CD14-positive monocyte (primary cell): Measurements from ENCODE around the gene NOP56. TPM values are rescaled to one million over a fixed set of nuclear protein-coding genes. Genes with fewer than 3 reads are reported as not detected.

ENCODE experiments used
- DNase-seq, 3 donors: peaks; one replicate each; pipeline ENCODE4 v3.0.0-alpha.2; 2011 to 2022
- H2AFZ ChIP-seq: 2 replicates; pipeline ENCODE4 v1.6.0; 2012; ENCODE audit warnings: mild to moderate bottlenecking, low read depth, low read length, inconsistent platforms; ENCODE audit not compliant: insufficient read depth, poor library complexity, severe bottlenecking
- H3K27ac ChIP-seq, 2 donors: 1 replicate in 1 of 2; 2 replicates in 1 of 2; pipeline ENCODE4 v1.5.1; 2012 to 2013; ENCODE audit warnings: low read length in 2 of 2, control low read depth in 1 of 2, inconsistent platforms in 1 of 2, low read depth in 1 of 2, mild to moderate bottlenecking in 1 of 2
- H3K27me3 ChIP-seq, 2 donors: one replicate each; pipeline versions ENCODE4 v1.6.0 to v1.6.1; 2011 to 2013; ENCODE audit warnings: low read length in 2 of 2; ENCODE audit not compliant: control insufficient read depth in 2 of 2, insufficient read depth in 2 of 2
- H3K36me3 ChIP-seq, 2 donors: replicated peaks in 1 of 2; 1 replicate in 1 of 2; 2 replicates in 1 of 2; pipeline versions ENCODE4 v1.5.1 to v1.6.1; 2012 to 2013; ENCODE audit warnings: low read length in 2 of 2, control low read depth in 1 of 2, inconsistent platforms in 1 of 2, mild to moderate bottlenecking in 1 of 2; ENCODE audit not compliant: insufficient read depth in 2 of 2, control insufficient read depth in 1 of 2
- H3K4me1 ChIP-seq, 2 donors: 1 replicate in 1 of 2; 2 replicates in 1 of 2; pipeline versions ENCODE4 v1.5.1 to v1.6.1; 2012 to 2013; ENCODE audit warnings: low read length in 2 of 2, control low read depth in 1 of 2, inconsistent platforms in 1 of 2, mild to moderate bottlenecking in 1 of 2, moderate library complexity in 1 of 2; ENCODE audit not compliant: insufficient read depth in 2 of 2, control insufficient read depth in 1 of 2
- H3K4me2 ChIP-seq: replicated peaks from 2 replicates; pipeline ENCODE3; 2012; ENCODE audit warnings: low read length, moderate library complexity, mild to moderate bottlenecking; ENCODE audit not compliant: poor library complexity, severe bottlenecking; ENCODE audit errors: extremely low read depth
- H3K4me3 ChIP-seq, 3 experiments: fragments of 200-600 bp in 1 of 3; sonication (generic) in 1 of 3; replicated peaks in 1 of 3; 1 replicate in 2 of 3; 2 replicates in 1 of 3; pipeline ENCODE4 v1.5.1; 2011 to 2013; ENCODE audit warnings: low read length in 3 of 3, mild to moderate bottlenecking in 3 of 3, control low read depth in 2 of 3, low read depth in 2 of 3, inconsistent platforms in 1 of 3, moderate library complexity in 1 of 3
- H3K79me2 ChIP-seq: 2 replicates; pipeline ENCODE4 v1.6.0; 2012; ENCODE audit warnings: mild to moderate bottlenecking, control low read depth, inconsistent platforms, low read length, moderate library complexity; ENCODE audit not compliant: insufficient read depth
- H3K9ac ChIP-seq: 2 replicates; pipeline ENCODE4 v1.6.0; 2017; ENCODE audit warnings: low read length, mild to moderate bottlenecking; ENCODE audit not compliant: insufficient read depth, poor library complexity, severe bottlenecking
- H3K9me3 ChIP-seq, 2 donors: replicated peaks in 1 of 2; 1 replicate in 1 of 2; 2 replicates in 1 of 2; pipeline versions ENCODE4 v1.5.1 to v1.6.1; 2012 to 2013; ENCODE audit warnings: low read length in 2 of 2, control low read depth in 1 of 2; ENCODE audit not compliant: control insufficient read depth in 1 of 2, insufficient read depth in 1 of 2
- H4K20me1 ChIP-seq: 2 replicates; pipeline ENCODE4 v1.6.0; 2012; ENCODE audit warnings: mild to moderate bottlenecking, low read length, control low read depth, moderate library complexity; ENCODE audit not compliant: insufficient read depth
- H3K27ac Mint-ChIP-seq, 7 donors: one replicate each; pipeline ENCODE4 v1.8.0; 2020; ENCODE audit warnings: mild to moderate bottlenecking in 7 of 7, mixed read lengths in 7 of 7, moderate library complexity in 6 of 7, inconsistent platforms in 2 of 7
- H3K27me3 Mint-ChIP-seq, 3 donors: one replicate each; pipeline ENCODE4 v1.8.0; 2021 to 2022; ENCODE audit warnings: low read depth in 3 of 3, mild to moderate bottlenecking in 3 of 3, mixed read lengths in 3 of 3, moderate library complexity in 3 of 3, inconsistent platforms in 1 of 3
- H3K36me3 Mint-ChIP-seq, 2 donors: one replicate each; pipeline ENCODE4 v1.8.0; 2020; ENCODE audit warnings: mixed read lengths in 2 of 2, inconsistent platforms in 1 of 2, mild to moderate bottlenecking in 1 of 2
- H3K4me1 Mint-ChIP-seq: one replicate; pipeline ENCODE4 v1.8.0; 2020; ENCODE audit warnings: mild to moderate bottlenecking, mixed read lengths
- H3K4me3 Mint-ChIP-seq, 2 donors: one replicate each; pipeline ENCODE4 v1.8.0; 2020; ENCODE audit warnings: mild to moderate bottlenecking in 2 of 2, mixed read lengths in 2 of 2, moderate library complexity in 1 of 2
- H3K9me3 Mint-ChIP-seq, 7 donors: one replicate each; pipeline ENCODE4 v1.8.0; 2020 to 2022; ENCODE audit warnings: mixed read lengths in 7 of 7, mild to moderate bottlenecking in 6 of 7, moderate library complexity in 6 of 7, inconsistent platforms in 2 of 7
- CTCF ChIP-seq: fragments of 200-600 bp; IDR thresholded peaks from one replicate; pipeline ENCODE4 v1.8.0; 2022; ENCODE audit warnings: antibody characterized with exemption, mild to moderate bottlenecking
- WGBS: methylation state at CpG from one replicate; pipeline ENCODE4 v1.1.5; 2013; ENCODE audit warnings: missing lambda C conversion rate; ENCODE audit not compliant: insufficient coverage; 5-methylcytosine and 5-hydroxymethylcytosine counted together
- intact Hi-C, 2 donors: fragments of 100-400 bp; cut with micrococcal nuclease; formaldehyde crosslinking; loops; one replicate each; pipeline versions ENCODE4 v1.15.0 to v1.15.1; 2023
- polyA plus RNA-seq, 3 donors: library from polyadenylated mRNA; depleted of rRNA in 1 of 3; unstranded in 2 of 3; stranded (reverse) in 1 of 3; fragments of 300-500 nt in 2 of 3; fragments of >200 nt in 1 of 3; fragmentation: Illumina TruSeq in 2 of 3; gene quantifications; 1 replicate in 2 of 3; 2 replicates in 1 of 3; pipeline ENCODE4 v1.2.3, GENCODE V29; 2012 to 2021

NOP56 gene
- polyA plus RNA-seq, 3 donors: 27.3 to 102 (median 33.1) TPM

GRCh38 chr20:2657241-2657640 lies 4.8 kb downstream of the NOP56 start:
- H3K9ac ChIP-seq: no peak overlapping the region
- no peaks in the 10 kb centered on the region for H3K27me3 ChIP-seq
- no peak overlapping the region for H2AFZ ChIP-seq
- peaks cover 47% of the 10 kb centered on the region for H4K20me1 ChIP-seq
- peaks cover 80 to 86% of the 10 kb centered on the region in 2 donors for H3K36me3 Mint-ChIP-seq
- H3K36me3 ChIP-seq: peaks cover 80 to 85% of the 10 kb centered on the region in 2 donors
- intact Hi-C loops: no loop called here
- H3K27ac ChIP-seq: no peak overlapping the region
- TF ChIP-seq CTCF: no peak
- H3K4me1 ChIP-seq: peaks cover 13 to 22% of the 10 kb centered on the region in 2 donors
- H3K27ac Mint-ChIP-seq: peak overlapping the region in 3 of 7 donors; percentile 10 to 62 (median 61)
- H3K9me3 Mint-ChIP-seq: no peaks in the 10 kb centered on the region
- 90% methylated on average over 2 of the region's 5 CpGs for WGBS
- peaks cover 0 to 2% (median 0%) of the 10 kb centered on the region in 3 donors for H3K27me3 Mint-ChIP-seq
- peaks cover 42% of the 10 kb centered on the region for H3K79me2 ChIP-seq
- no peak overlapping the region for H3K4me3 ChIP-seq
- no peak for DNase-seq
- H3K4me2 ChIP-seq: no peak overlapping the region
- no peak overlapping the region for H3K4me3 Mint-ChIP-seq
- H3K9me3 ChIP-seq: no peaks in the 10 kb centered on the region
- peaks cover 18% of the 10 kb centered on the region for H3K4me1 Mint-ChIP-seq

- peaks cover 18% of the 10 kb centered on the region for H3K4me1 Mint-ChIP-seq
- H3K27me3 Mint-ChIP-seq: peaks cover 0 to 2% (median 0%) of the 10 kb centered on the region in 3 donors
- Histone ChIP-seq H3K36me3 (peaks cover 82 to 88% of the 10 kb centered on the region in 2 donors), H3K9me3 (no peaks in the 10 kb centered on the region), H3K4me1 (peaks cover 13 to 19% of the 10 kb centered on the region in 2 donors), H4K20me1 (peaks cover 47% of the 10 kb centered on the region), H3K9ac (no peak overlapping the region), H3K4me3 (no peak overlapping the region), H3K27me3 (no peaks in the 10 kb centered on the region), H3K27ac (no peak overlapping the region), H3K79me2 (peaks cover 41% of the 10 kb centered on the region), H3K4me2 (no peak overlapping the region), H2AFZ (no peak overlapping the region)
- no peak overlapping the region for H3K4me3 Mint-ChIP-seq
- DNase-seq: no peak
- peaks cover 83 to 90% of the 10 kb centered on the region in 2 donors for H3K36me3 Mint-ChIP-seq
- no peak for TF ChIP-seq CTCF
- peak overlapping the region in 3 of 7 donors; percentile 51 to 78 (median 62) for H3K27ac Mint-ChIP-seq
- 80% methylated on average over 1 of the region's 5 CpGs for WGBS
- intact Hi-C loops: no loop called here
- H3K9me3 Mint-ChIP-seq: no peaks in the 10 kb centered on the region
Observed at GRCh38 chr20:2657674-2658073, 5.2 kb downstream of the NOP56 start.
